ENCODE results near the gene ZCCHC2. TPM values are rescaled to one million over a fixed set of nuclear protein-coding genes. Genes with fewer than 3 reads are reported as not detected.

Gene ZCCHC2
- total and polyA plus RNA-seq, 2 donors (not counting 3 experiments of a cell fraction or from before 2014, with no cell fraction given), result 16.2 to 27.2 TPM

- TF ChIP-seq CTCF (IDR thresholded peaks at IDR 0.05; ENCODE audit: extremely low read depth in 1 of 2, insufficient read depth in 1 of 2, low read depth in 1 of 2, low read length in 2 of 2) (no peak), MYC (IDR thresholded peaks at IDR 0.05; ENCODE audit: low read depth, low read length) (no peak), JUN (IDR thresholded peaks at IDR 0.05; ENCODE audit: borderline replicate concordance, insufficient read depth, insufficient read length, low read depth) (no peak), GATA2 (IDR thresholded peaks at IDR 0.05; ENCODE audit: insufficient read depth, insufficient read length, low read depth, low read length) (no peak), MAX (IDR thresholded peaks at IDR 0.05; ENCODE audit: insufficient read depth, insufficient read length) (no peak), POLR2A (IDR thresholded peaks at IDR 0.05; ENCODE audit: low read depth, low read length) (no peak), POLR2AphosphoS5 (IDR thresholded peaks at IDR 0.05; ENCODE audit: insufficient read depth, low read depth, low read length) (no peak)
- Histone ChIP-seq H3K9ac (replicated peaks; ENCODE audit: extremely low read depth, insufficient read depth, low read length) (no peak overlapping the region), H3K4me3 (replicated peaks in 1 of 3; ENCODE audit: insufficient read depth in 1 of 3, low read depth in 1 of 3, low read length in 3 of 3) (no peak overlapping the region), H3K27me3 (ENCODE audit: control insufficient read depth in 2 of 2, insufficient read depth in 2 of 2, low read length in 2 of 2) (no peaks in the 10 kb centered on the region), H3K27ac (ENCODE audit: insufficient read depth, low read depth, low read length) (no peak overlapping the region), H4K20me1 (replicated peaks; ENCODE audit: control insufficient read depth, extremely low read depth, insufficient read depth, low read length) (no peaks in the 10 kb centered on the region), H3K4me1 (ENCODE audit: control insufficient read depth, extremely low read depth, insufficient read depth, low read length) (peaks cover 6% of the 10 kb centered on the region), H3K9me1 (replicated peaks; ENCODE audit: control insufficient read depth, extremely low read depth, insufficient read depth, low read length) (no peaks in the 10 kb centered on the region), H3K79me2 (ENCODE audit: control insufficient read depth, insufficient read depth, low read length) (peaks cover 5% of the 10 kb centered on the region), H2AFZ (ENCODE audit: low read depth, low read length) (no peak overlapping the region), H3K36me3 (ENCODE audit: control insufficient read depth in 2 of 2, extremely low read depth in 1 of 2, insufficient read depth in 2 of 2, low read length in 2 of 2) (peaks cover 10 to 13% of the 10 kb centered on the region in 2 experiments), H3K4me2 (ENCODE audit: insufficient read depth, low read length) (no peak overlapping the region), H3K9me3 (replicated peaks; ENCODE audit: control insufficient read depth, insufficient read depth, low read length) (no peaks in the 10 kb centered on the region)
- dilution Hi-C loops (cut with MboI; ENCODE audit: extremely low pct_ligation_motif_present, low sequenced_read_pairs), result no loop called here
- DNase-seq (ENCODE audit: low read depth, low spot score) (peak; percentile 28), FAIRE-seq (no peak)
- intact Hi-C loops (cut with micrococcal nuclease), result no loop called here
- ChIA-PET CTCF (interaction anchor here (0.9 to 1.8 kb wide), 5 partner anchors 9 to 158 kb away, joined by 3 to 4 read pairs (median 3); no protein-coding TSS in a partner anchor), POLR2A (no interaction called here)
- no TSS peak for BruUV-seq (replicated peaks)
Observed at GRCh38 chr18:62578980-62579511, 56.2 kb downstream of the ZCCHC2 start.

Measured in endothelial cell of umbilical vein (primary cell).